ACC112 (cell line): Measurements from ENCODE around the gene FARSA.
"Not testable (repeated sequence)": the region's sequence is repeated elsewhere in the genome, so short reads cannot be mapped to it uniquely, and the experiment has no call there.

Experiments used
- H2AFZ ChIP-seq: fragments of 200-600 bp; sonication (generic); one replicate; pipeline ENCODE4 v1.6.0; 2017; ENCODE audit warnings: antibody characterized with exemption, low read length; ENCODE audit not compliant: unreplicated experiment
- H3K27ac ChIP-seq: fragments of 200-600 bp; sonication (generic); 2 replicates; pipeline ENCODE4 v1.5.1; 2014; ENCODE audit warnings: low read depth, mild to moderate bottlenecking, antibody characterized with exemption, low read length, moderate library complexity
- H3K27me3 ChIP-seq: fragments of 200-600 bp; sonication (generic); 2 replicates; pipeline ENCODE4 v1.6.1; 2014; ENCODE audit warnings: mild to moderate bottlenecking, antibody characterized with exemption, low read length, moderate library complexity, mixed read lengths; ENCODE audit not compliant: insufficient read depth
- H3K36me3 ChIP-seq: fragments of 200-600 bp; sonication (generic); 2 replicates; pipeline ENCODE4 v1.6.1; 2016; ENCODE audit warnings: mild to moderate bottlenecking, antibody characterized with exemption, low read length, moderate library complexity, mixed read lengths; ENCODE audit not compliant: insufficient read depth
- H3K4me1 ChIP-seq: fragments of 200-600 bp; sonication (generic); one replicate; pipeline ENCODE4 v1.6.1; 2016; ENCODE audit warnings: low read length, mixed read lengths; ENCODE audit not compliant: insufficient read depth, unreplicated experiment, control insufficient read depth
- H3K4me3 ChIP-seq: fragments of 200-600 bp; sonication (generic); 2 replicates; pipeline ENCODE4 v1.5.1; 2014; ENCODE audit warnings: mild to moderate bottlenecking, low read depth, low read length
- H3K79me2 ChIP-seq: fragments of 200-600 bp; sonication (generic); one replicate; pipeline ENCODE4 v1.6.0; 2016; ENCODE audit warnings: low read length; ENCODE audit not compliant: control insufficient read depth, unreplicated experiment, insufficient read depth

The FARSA gene

DNA sequence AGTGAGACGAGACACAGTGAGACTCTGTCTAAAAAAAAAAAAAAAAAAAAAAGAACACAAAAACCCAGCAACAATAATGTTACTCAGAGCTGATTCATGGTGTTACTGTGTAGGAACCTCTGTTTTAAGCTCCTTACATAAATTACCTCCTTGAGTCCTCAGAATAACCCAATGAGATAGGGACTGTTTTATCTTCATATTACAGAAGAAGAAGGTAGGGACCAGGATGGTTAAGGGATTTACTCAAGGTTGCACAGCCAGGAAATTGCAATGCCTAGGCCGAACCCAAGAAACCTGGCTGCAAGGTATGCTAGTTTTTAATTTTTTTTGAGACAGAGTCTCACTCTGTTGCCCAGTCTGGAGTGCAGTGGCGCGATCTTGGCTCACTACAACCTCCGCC is 34.4 kb upstream of the FARSA start:
- Histone ChIP-seq H2AFZ (no peak overlapping the region), H3K27ac (no peak overlapping the region), H3K27me3 (no peaks in the 10 kb centered on the region), H3K4me1 (no peaks in the 10 kb centered on the region), H3K36me3 (no peaks in the 10 kb centered on the region), H3K4me3 (no peak overlapping the region), H3K79me2 (no peaks in the 10 kb centered on the region)

DNA sequence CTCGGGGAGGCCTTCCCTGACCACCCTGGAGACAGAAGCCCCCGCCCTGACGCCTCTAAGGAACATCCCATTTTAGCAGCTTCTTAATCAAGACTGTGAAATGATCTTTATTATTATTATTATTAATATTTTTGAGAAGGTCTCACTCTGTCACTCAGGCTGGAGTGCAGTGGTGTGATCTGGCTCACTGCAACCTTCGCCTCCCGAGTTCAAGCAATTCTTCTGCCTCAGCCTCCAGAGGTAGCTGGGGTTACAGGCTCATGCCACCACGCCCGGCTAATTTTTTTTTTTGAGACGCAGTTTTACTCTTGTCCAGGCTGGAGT is 32.3 kb upstream of the FARSA start:
- Histone ChIP-seq H3K27me3 (no peaks in the 10 kb centered on the region), H3K4me1 (no peaks in the 10 kb centered on the region), H3K79me2 (no peaks in the 10 kb centered on the region), H3K4me3 (peak overlapping the region; percentile 84), H3K36me3 (no peaks in the 10 kb centered on the region), H2AFZ (peak overlapping the region; percentile 100), H3K27ac (no peak overlapping the region)

DNA sequence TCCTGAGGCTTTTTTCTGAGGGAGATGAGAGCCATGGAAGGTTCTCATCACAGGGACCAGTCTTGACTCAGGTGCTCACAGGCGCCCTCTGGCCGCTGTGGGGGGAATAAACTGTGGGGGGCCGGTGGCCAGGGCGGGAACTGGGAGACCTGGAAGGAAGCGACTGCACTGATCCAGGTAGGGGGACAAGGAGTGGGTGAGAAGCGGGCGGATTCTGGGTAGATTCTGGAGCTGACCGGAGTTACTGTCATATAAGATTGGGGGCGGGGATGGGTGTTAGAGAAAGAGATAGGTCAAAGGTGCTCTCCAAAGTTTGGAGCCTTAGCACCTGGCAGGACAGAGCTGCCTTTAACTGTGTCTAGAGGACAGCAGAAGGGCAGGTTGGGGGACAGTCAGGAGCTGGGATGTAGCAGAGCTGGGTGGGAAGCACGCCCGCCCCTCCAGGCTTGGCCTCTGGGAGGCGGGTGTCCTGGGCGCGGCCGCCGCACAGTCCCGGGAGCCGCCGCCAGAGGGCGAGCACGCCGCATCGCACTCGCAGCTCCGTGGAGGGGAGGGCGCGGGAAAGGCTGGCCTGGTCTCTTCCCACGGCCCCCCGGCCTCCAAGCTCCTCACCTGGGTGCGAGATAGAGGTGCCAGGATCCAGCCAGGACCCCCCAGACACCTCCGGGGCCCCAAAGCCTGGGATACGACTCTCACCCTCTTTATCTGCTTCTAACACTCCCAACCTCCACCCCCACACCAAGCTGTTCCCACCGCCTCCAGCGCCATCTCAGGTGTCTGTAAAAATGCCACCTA is 31.7 kb upstream of the FARSA start:
- Histone ChIP-seq H3K4me3 (peak overlapping the region; percentile 84), H3K27me3 (no peaks in the 10 kb centered on the region)

DNA sequence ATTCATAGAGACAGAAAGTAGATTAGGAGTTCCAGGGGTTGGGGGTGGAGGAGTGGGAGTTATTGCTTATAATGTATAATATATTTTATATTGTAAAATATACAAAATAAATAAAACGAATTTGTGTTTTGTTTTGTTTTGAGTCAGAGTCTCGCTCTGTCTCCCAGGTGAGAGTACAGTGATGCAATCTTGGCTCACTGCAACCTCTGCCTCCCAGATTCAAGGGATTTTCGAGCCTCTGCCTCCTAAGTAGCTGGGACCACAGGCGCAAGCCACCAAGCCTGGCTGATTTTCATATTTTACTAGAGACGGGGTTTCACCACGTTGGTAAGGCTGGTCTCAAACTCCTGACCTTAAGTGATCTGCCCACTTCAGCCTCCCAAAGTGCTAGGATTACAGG is 26.0 kb upstream of the FARSA start:
- peaks cover 29% of the 10 kb centered on the region for H3K79me2 ChIP-seq
- H3K27me3 ChIP-seq, result no peaks in the 10 kb centered on the region
- H2AFZ ChIP-seq, result no peak overlapping the region
- no peak overlapping the region for H3K27ac ChIP-seq
- H3K4me1 ChIP-seq, result peaks cover 14% of the 10 kb centered on the region
- H3K36me3 ChIP-seq, result no peaks in the 10 kb centered on the region
- H3K4me3 ChIP-seq, result no peak overlapping the region

More for the DNA sequence above, 31.7 kb upstream of the FARSA start:
- peak overlapping the region; percentile 39; the same call in 1 of the 2 replicates for H3K27ac ChIP-seq
- no peaks in the 10 kb centered on the region for H3K36me3 ChIP-seq
- no peaks in the 10 kb centered on the region for H3K4me1 ChIP-seq
- H2AFZ ChIP-seq, result peak overlapping the region; percentile 100
- H3K79me2 ChIP-seq, result no peaks in the 10 kb centered on the region

DNA sequence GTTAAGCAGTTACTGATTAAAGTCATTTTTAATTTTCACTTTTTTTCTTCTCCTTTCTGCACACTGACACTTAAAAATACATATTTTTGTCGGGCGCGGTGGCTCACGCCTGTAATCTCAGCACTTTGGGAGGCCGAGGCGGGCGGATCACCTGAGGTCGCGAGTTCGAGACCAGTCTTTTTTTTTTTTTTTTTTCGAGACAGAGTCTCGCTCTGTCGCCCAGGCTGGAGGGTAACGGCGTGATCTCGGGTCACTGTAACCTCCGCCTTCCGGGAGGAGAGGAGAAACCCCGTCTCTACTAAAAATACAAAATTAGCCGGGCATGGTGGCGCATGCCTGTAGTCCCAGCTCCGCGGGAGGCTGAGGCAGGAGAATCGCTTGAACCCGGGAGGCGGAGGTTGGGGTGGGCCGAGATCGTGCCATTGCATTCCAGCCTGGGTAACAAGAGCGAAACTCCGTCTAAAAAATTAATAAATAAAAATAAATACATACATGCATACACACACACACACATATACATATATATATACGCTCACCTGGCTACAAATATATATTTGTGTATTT is 24.0 kb upstream of the FARSA start:
- H3K36me3 ChIP-seq, H3K27me3 ChIP-seq: not testable (repeated sequence)
- Histone ChIP-seq H3K4me3 (peak overlapping the region; percentile 88), H3K27ac (peak overlapping the region; percentile 100), H3K4me1 (peaks cover 32% of the 10 kb centered on the region), H2AFZ (peak overlapping the region; percentile 59), H3K79me2 (peaks cover 35% of the 10 kb centered on the region)

DNA sequence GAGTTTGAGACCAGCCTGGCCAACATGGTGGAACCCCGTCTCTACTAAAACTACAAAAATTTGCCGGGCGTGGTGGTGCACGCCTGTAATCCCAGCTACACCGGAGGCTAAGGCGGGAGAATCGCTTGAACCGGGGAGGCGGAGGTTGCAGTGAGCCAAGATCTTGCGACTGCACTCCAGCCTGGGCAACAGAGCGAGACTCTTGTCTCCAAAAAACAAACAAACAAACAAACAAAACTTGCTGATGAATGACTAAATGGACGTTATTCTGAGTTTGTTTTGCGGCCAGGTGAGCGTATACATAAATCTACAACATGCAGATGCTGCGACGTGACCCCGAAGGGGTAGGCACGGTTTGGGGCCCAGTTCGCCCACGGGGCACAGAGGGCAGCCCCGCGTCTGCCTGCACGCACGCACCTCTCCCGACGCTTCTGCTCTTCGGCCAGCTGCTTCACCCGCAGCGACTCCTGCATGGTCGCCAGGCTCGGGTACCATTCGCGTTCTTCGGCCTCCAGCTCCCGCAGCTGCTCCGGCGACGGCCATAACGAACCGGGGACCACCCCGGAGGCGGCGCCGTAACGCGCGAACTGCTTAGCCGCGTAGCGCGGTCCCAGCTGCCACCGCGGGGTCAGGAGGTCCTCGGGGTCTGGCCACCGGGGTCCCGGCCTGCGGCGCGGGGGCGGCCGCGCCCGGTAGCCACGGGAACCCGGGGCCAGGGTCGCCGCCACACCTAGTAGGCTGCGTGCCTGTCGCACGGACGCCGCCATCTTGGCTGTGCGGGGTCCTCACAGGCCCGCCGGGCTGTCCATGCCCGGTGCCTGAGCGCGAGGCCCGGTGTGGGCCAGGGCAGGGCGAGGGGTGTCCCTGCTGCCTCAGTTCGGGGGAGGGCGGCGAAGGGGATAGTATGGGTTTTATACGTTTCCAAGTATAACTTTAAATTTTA is 23.2 kb upstream of the FARSA start, which contains the start of gene GADD45GIP1:
GADD45GIP1 (minus strand) TSS at position 778 of the 943 bp plus-strand sequence; CDS start at position 767, 11 bp downstream.
- peaks cover 39% of the 10 kb centered on the region for H3K4me1 ChIP-seq
- H3K4me3 ChIP-seq, result peak within 1 kb of the TSS; percentile 88
- no peaks in the 10 kb centered on the region for H3K36me3 ChIP-seq
- no peaks in the 10 kb centered on the region for H3K27me3 ChIP-seq
- H3K79me2 ChIP-seq, result peaks cover 35% of the 10 kb centered on the region
- peak within 1 kb of the TSS; percentile 100 for H3K27ac ChIP-seq
- peak within 1 kb of the TSS; percentile 59 for H2AFZ ChIP-seq

DNA sequence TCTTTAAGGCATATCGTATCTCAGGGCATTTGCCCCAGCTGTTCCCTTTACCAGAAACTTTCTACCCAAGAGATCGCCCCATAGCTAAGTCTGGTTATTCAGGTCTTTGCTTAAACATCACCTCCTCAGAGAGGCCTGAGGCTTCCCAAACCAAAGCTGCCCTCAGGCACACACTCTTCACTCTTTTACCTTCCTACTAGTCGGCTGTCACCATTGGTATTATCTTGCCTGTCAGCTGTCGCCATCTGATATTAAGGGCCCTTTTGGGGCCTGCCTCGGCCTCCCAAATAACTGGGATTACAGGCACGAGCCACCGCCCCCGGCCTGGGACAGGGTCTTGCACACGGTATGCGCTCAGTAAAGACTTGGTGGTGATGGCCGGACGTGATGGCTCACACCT is 22.5 kb upstream of the FARSA start:
- no peaks in the 10 kb centered on the region for H3K36me3 ChIP-seq
- no peak overlapping the region for H2AFZ ChIP-seq
- peaks cover 37% of the 10 kb centered on the region for H3K79me2 ChIP-seq
- peaks cover 41% of the 10 kb centered on the region for H3K4me1 ChIP-seq
- H3K27me3 ChIP-seq, result no peaks in the 10 kb centered on the region
- H3K27ac ChIP-seq, result peak overlapping the region; percentile 100
- peak overlapping the region; percentile 88 for H3K4me3 ChIP-seq

DNA sequence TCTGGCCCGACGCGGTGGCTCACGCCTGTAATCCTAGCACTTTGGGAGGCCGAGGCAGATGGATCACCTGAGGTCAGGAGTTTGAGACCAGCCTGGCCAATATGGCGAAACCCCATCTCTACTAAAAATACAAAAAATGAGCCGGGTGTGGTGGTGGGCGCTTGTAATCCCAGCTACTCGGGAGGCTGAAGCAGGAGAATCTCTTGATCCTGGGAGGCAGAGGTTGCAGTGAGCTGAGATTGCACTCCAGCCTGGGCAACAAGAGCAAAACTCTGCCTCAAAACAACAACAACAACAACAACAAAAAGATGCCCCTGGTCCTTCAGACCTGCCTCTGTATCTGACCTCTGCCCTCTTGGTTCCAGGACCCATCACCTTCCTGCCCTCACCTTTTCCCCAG is 22.1 kb upstream of the FARSA start:
- H2AFZ ChIP-seq, H3K36me3 ChIP-seq, H3K27me3 ChIP-seq: not testable (repeated sequence)
- peaks cover 41% of the 10 kb centered on the region for H3K4me1 ChIP-seq
- peak overlapping the region; percentile 88 for H3K4me3 ChIP-seq
- H3K27ac ChIP-seq, result peak overlapping the region; percentile 100
- peaks cover 37% of the 10 kb centered on the region for H3K79me2 ChIP-seq

DNA sequence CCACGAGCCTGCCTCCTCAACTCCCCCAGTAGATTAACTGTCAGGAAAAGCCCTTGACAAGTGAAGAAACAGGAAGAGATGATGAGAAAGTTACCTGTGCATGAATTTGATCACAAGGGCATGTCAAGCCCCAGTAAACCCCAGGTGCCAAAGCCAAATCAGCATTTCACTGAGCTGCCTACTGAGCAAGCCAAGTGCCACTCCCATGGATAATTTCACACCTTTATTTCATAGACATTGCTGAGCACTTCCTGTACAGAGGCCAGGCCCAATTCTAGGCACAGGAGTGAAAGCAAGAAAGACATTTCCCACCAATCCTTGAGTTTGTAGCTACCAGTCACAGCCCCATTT is 21.1 kb upstream of the FARSA start:
- H3K27ac ChIP-seq, result peak overlapping the region; percentile 100
- peaks cover 37% of the 10 kb centered on the region for H3K79me2 ChIP-seq
- H2AFZ ChIP-seq, result no peak overlapping the region
- H3K36me3 ChIP-seq, result peaks cover under 1% of the 10 kb centered on the region; the same call in 1 of the 2 replicates
- peaks cover 41% of the 10 kb centered on the region for H3K4me1 ChIP-seq
- no peaks in the 10 kb centered on the region for H3K27me3 ChIP-seq
- H3K4me3 ChIP-seq, result peak overlapping the region; percentile 27

DNA sequence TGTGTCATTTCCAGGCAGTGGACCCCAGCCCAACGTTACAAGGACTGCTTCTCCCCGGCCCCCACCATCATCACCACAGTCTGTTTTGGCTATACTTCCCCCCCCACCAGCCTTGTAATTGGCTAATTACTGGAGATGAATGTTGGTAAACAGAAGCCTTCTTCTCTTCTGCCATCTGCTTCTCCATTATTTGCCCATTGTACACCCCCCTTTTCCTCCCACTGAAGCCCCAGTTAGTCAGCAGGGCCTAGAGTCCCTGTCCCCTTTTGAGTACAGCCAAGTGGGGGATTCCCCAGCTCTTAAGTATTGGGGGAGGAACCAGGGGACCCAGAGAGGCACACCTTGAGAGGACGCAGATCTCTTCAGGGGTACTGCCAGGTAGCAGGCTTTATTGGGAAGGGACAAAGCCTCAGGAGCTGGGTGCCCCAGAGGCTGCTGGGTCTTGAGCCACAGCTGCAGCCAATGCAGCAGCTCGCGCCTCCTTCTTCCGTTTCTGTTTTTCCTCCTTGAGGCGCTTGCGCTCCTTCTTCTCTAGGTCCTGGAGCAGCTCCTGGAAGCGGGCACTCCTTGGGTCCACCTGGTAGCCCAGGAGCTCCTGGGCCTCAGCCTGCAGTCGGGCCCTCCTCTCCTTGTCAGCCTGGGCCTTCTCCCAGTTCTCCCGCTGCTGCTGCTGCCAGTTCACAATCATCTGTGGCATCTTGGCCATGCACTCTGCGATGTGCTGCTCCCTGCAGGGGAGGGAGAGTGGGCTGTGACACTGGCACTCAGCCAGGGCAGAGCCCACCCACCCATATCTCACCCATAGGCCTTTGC is 20.5 kb upstream of the FARSA start:
- H3K79me2 ChIP-seq, result peaks cover 43% of the 10 kb centered on the region
- no peak overlapping the region for H2AFZ ChIP-seq
- H3K4me1 ChIP-seq, result peaks cover 41% of the 10 kb centered on the region
- H3K4me3 ChIP-seq, result peak overlapping the region; percentile 27; the same call in 1 of the 2 replicates
- H3K36me3 ChIP-seq, result peaks cover 4% of the 10 kb centered on the region; the same call in 1 of the 2 replicates
- peak overlapping the region; percentile 100 for H3K27ac ChIP-seq
- no peaks in the 10 kb centered on the region for H3K27me3 ChIP-seq
